GM12878 (cell line): ENCODE measurements around the gene PPIP5K2. TPM values are rescaled to one million over a fixed set of nuclear protein-coding genes. Genes with fewer than 3 reads are reported as not detected.

Experiments used
- ATF3 ChIP-seq: IDR thresholded peaks from 2 replicates; pipeline ENCODE4 v1.6.1; 2011; ENCODE audit warnings: low read depth, mild to moderate bottlenecking, low read length, moderate library complexity, borderline replicate concordance; ENCODE audit errors: extremely low read depth
- CHD1 ChIP-seq: IDR thresholded peaks from 2 replicates; pipeline ENCODE4 v1.6.1; 2012; ENCODE audit warnings: low read depth, low read length, improper control_type of control experiment
- CHD2 ChIP-seq: IDR thresholded peaks from 2 replicates; pipeline ENCODE4 v1.6.1; 2011; ENCODE audit warnings: low read depth, low read length, improper control_type of control experiment, borderline replicate concordance
- ETV6 ChIP-seq, 2 experiments: fragments of 450-650 bp in 1 of 2; IDR thresholded peaks in 1 of 2; conservative IDR thresholded peaks in 1 of 2; 2 replicates each; pipeline ENCODE4 v1.6.1; 2014; ENCODE audit warnings: antibody characterized with exemption in 1 of 2, borderline replicate concordance in 1 of 2, low read depth in 1 of 2, mild to moderate bottlenecking in 1 of 2, moderate library complexity in 1 of 2
- HSF1 ChIP-seq: fragments of 150-350 bp; IDR thresholded peaks from 2 replicates; pipeline ENCODE4 v1.6.1; 2014; ENCODE audit warnings: mild to moderate bottlenecking, low read depth, low read length
- IRF5 ChIP-seq: fragments of 450-650 bp; IDR thresholded peaks from 2 replicates; pipeline ENCODE4 v1.6.1; 2017; ENCODE audit warnings: borderline replicate concordance
- KAT2A ChIP-seq: conservative IDR thresholded peaks from 2 replicates; pipeline ENCODE4 v1.6.1; 2011; ENCODE audit warnings: low read depth, low read length; ENCODE audit not compliant: control insufficient read depth
- KDM1A ChIP-seq: fragments of 200-600 bp; sonication (generic); IDR thresholded peaks from 2 replicates; pipeline ENCODE4 v1.6.1; 2016; ENCODE audit warnings: borderline replicate concordance
- LARP7 ChIP-seq: fragments of 450-650 bp; IDR thresholded peaks from 2 replicates; pipeline ENCODE4 v1.6.1; 2017; ENCODE audit warnings: mild to moderate bottlenecking
- MEF2A ChIP-seq: IDR thresholded peaks from 2 replicates; pipeline ENCODE4 v1.6.1; 2011; ENCODE audit warnings: low read depth, mild to moderate bottlenecking, low read length, moderate library complexity; ENCODE audit not compliant: insufficient read depth
- MYC ChIP-seq: IDR thresholded peaks from 2 replicates; pipeline ENCODE4 v1.6.1; 2011; ENCODE audit warnings: mild to moderate bottlenecking, low read length, moderate library complexity, inconsistent platforms; ENCODE audit not compliant: insufficient read depth, insufficient replicate concordance, insufficient read length, severe bottlenecking
- NFYB ChIP-seq: IDR thresholded peaks from 2 replicates; pipeline ENCODE4 v1.6.1; 2011; ENCODE audit warnings: low read depth, mild to moderate bottlenecking, low read length, improper control_type of control experiment, moderate library complexity; ENCODE audit not compliant: insufficient read depth
- PRDM15 ChIP-seq: fragments of 450-650 bp; formaldehyde crosslinking; IDR thresholded peaks from 2 replicates; pipeline ENCODE4 v1.4.0; 2020; ENCODE audit warnings: mild to moderate bottlenecking, moderate library complexity
- RAD21 ChIP-seq: IDR thresholded peaks from 2 replicates; pipeline ENCODE4 v1.6.1; 2011; ENCODE audit warnings: mild to moderate bottlenecking, low read depth, low read length, moderate library complexity; ENCODE audit not compliant: insufficient read depth
- SIN3A ChIP-seq: IDR thresholded peaks from 2 replicates; pipeline ENCODE4 v1.6.1; 2012; ENCODE audit warnings: low read depth, low read length, improper control_type of control experiment
- SMAD5 ChIP-seq: IDR thresholded peaks from 2 replicates; pipeline ENCODE4 v1.6.1; 2016; ENCODE audit warnings: antibody characterized with exemption, low read depth
- YBX1 ChIP-seq: fragments of 450-650 bp; IDR thresholded peaks from 2 replicates; pipeline ENCODE4 v1.6.1; 2016; ENCODE audit warnings: antibody characterized with exemption
- ZBTB4 ChIP-seq: fragments of 450-650 bp; formaldehyde crosslinking; IDR thresholded peaks from 2 replicates; pipeline ENCODE4 v1.4.0; 2022; ENCODE audit warnings: mild to moderate bottlenecking, moderate library complexity
- ZNF207 ChIP-seq: fragments of 450-650 bp; IDR thresholded peaks from 2 replicates; pipeline ENCODE4 v1.6.1; 2014; ENCODE audit warnings: antibody characterized with exemption, mild to moderate bottlenecking, borderline replicate concordance
- polyA plus RNA-seq, 11 experiments: library from polyadenylated mRNA; depleted of rRNA in 4 of 11; unstranded in 6 of 11; stranded (reverse) in 5 of 11; fragments of >200 nt; fragmentation: Nextera tagmentation in 4 of 11; fragmentation: Illumina TruSeq in 1 of 11; extraction: Ambion mirVana in 4 of 11; extraction: Trizol in 1 of 11; gene quantifications; 1 replicate in 1 of 11; 2 replicates in 10 of 11; pipeline versions ENCODE4 v1.2.1 to v1.2.3, GENCODE V29; 2011 to 2016; ENCODE audit warnings: inconsistent platforms in 2 of 11, missing spikeins in 2 of 11, low read depth in 1 of 11
- total RNA-seq, 4 experiments: library from RNA; depleted of rRNA in 3 of 4; stranded (reverse); fragments of >200 nt in 3 of 4; fragmentation: Illumina TruSeq in 1 of 4; extraction: Trizol in 1 of 4; gene quantifications; 2 replicates each; pipeline versions ENCODE4 v1.2.1 to v1.2.3, GENCODE V29; 2013 to 2021

The PPIP5K2 gene
- total and polyA plus RNA-seq, 10 of the 15 experiments (the other 5 are each of a cell fraction or from before 2014, with no cell fraction given): 27.7 to 87.3 (median 58.6) TPM

- TF ChIP-seq MYC (no peak), HSF1 (no peak), ZNF207 (no peak), ZBTB4 (CRISPR knock-in tag) (no peak), YBX1 (no peak), ATF3 (no peak), KAT2A (no peak), LARP7 (peak; percentile 31; the same call in 1 of the 2 replicates), MEF2A (no peak), KDM1A (no peak), CHD2 (no peak), ETV6 (conservative IDR thresholded peaks at IDR 0.05 in 1 of 2, IDR thresholded peaks at IDR 0.05 in 1 of 2; ENCODE audit: borderline replicate concordance in 1 of 2, low read depth in 1 of 2) (no peak), SIN3A (no peak), CHD1 (no peak), SMAD5 (no peak), PRDM15 (CRISPR knock-in tag) (no peak), RAD21 (no peak), NFYB (no peak), IRF5 (no peak)
These were observed 139.0 kb downstream of the PPIP5K2 start (continued) for GRCh38 chr5:103258957-103259704.
